H1 (cell line): ENCODE measurements around the gene OR11H6. TPM values are rescaled to one million over a fixed set of nuclear protein-coding genes. Genes with fewer than 3 reads are reported as not detected.

Source experiments
- CTCF ChIA-PET: fragments of 300-600 bp; sonication (Branson Sonifier 250); formaldehyde crosslinking; loops from one replicate; lab custom pipeline; 2021; ENCODE audit not compliant: partially characterized antibody; lab: Charles Lee
- POLR2A ChIA-PET: fragments of 300-600 bp; sonication (Branson Sonifier 250); formaldehyde crosslinking; loops from one replicate; lab custom pipeline; 2021; ENCODE audit warnings: inconsistent platforms; ENCODE audit not compliant: partially characterized antibody; lab: Charles Lee
- DNase-seq, 2 experiments: peaks; one replicate each; pipeline versions ENCODE4 v3.0.0 to v3.0.0-alpha.2; 2010 to 2022; ENCODE audit warnings: low spot score in 2 of 2, low read depth in 1 of 2, mixed read lengths in 1 of 2
- FAIRE-seq: peaks from 2 replicates; lab custom pipeline; 2011; peaks lifted over from hg19 to GRCh38; lab: Jason Lieb, UNC
- H2AFZ ChIP-seq: 2 replicates; pipeline ENCODE4 v1.8.1; 2012; ENCODE audit warnings: low read length, inconsistent platforms
- H2AK5ac ChIP-seq: 2 replicates; pipeline ENCODE4 v1.6.1; 2013; ENCODE audit warnings: low read depth, low read length
- H2BK120ac ChIP-seq: replicated peaks from 2 replicates; pipeline ENCODE3; 2013; ENCODE audit warnings: low read depth, low read length, inconsistent platforms
- H2BK12ac ChIP-seq: 2 replicates; pipeline ENCODE4 v1.6.1; 2013; ENCODE audit warnings: low read depth, low read length
- H2BK15ac ChIP-seq: 2 replicates; pipeline ENCODE4 v1.6.1; 2013; ENCODE audit warnings: low read length
- H2BK20ac ChIP-seq: 2 replicates; pipeline ENCODE4 v1.6.1; 2013; ENCODE audit warnings: low read length
- H2BK5ac ChIP-seq: 2 replicates; pipeline ENCODE4 v1.6.1; 2013; ENCODE audit warnings: low read depth, low read length
- H3K14ac ChIP-seq: 2 replicates; pipeline ENCODE4 v1.6.1; 2013; ENCODE audit warnings: inconsistent platforms; ENCODE audit not compliant: insufficient read length
- H3K18ac ChIP-seq: 2 replicates; pipeline ENCODE4 v1.6.1; 2013; ENCODE audit warnings: low read length; ENCODE audit errors: extremely low read depth
- H3K23ac ChIP-seq: 2 replicates; pipeline ENCODE4 v1.6.1; 2013; ENCODE audit warnings: inconsistent platforms; ENCODE audit not compliant: insufficient read length
- H3K23me2 ChIP-seq: 2 replicates; pipeline ENCODE4 v1.6.1; 2013; ENCODE audit warnings: low read depth, low read length
- H3K27ac ChIP-seq: 2 replicates; pipeline ENCODE4 v1.6.1; 2011; ENCODE audit warnings: low read depth, low read length, inconsistent platforms
- H3K27me3 ChIP-seq, 4 experiments: replicated peaks in 1 of 4; 1 replicate in 1 of 4; 2 replicates in 3 of 4; pipeline versions ENCODE4 v1.6.1 to v1.8.1; 2011 to 2013; ENCODE audit warnings: low read length in 3 of 4, mild to moderate bottlenecking in 3 of 4, inconsistent platforms in 2 of 4, mixed read lengths in 2 of 4, moderate library complexity in 1 of 4; ENCODE audit not compliant: control insufficient read depth in 3 of 4, insufficient read depth in 3 of 4; ENCODE audit errors: extremely low read depth in 1 of 4
- H3K36me3 ChIP-seq, 4 experiments: 2 replicates each; pipeline versions ENCODE4 v1.6.1 to v1.8.1; 2011 to 2013; ENCODE audit warnings: mild to moderate bottlenecking in 4 of 4, low read length in 3 of 4, moderate library complexity in 2 of 4, control low read depth in 1 of 4, inconsistent platforms in 1 of 4; ENCODE audit not compliant: insufficient read depth in 4 of 4, control insufficient read depth in 2 of 4
- H3K4ac ChIP-seq: replicated peaks from 2 replicates; pipeline ENCODE3; 2013; ENCODE audit warnings: low read length, low read depth, mixed read lengths, inconsistent platforms; ENCODE audit not compliant: insufficient read length
- H3K4me1 ChIP-seq, 4 experiments: replicated peaks in 1 of 4; 1 replicate in 1 of 4; 2 replicates in 3 of 4; pipeline versions ENCODE4 v1.6.1 to v1.8.1; 2011 to 2013; ENCODE audit warnings: low read length in 3 of 4, inconsistent platforms in 2 of 4, mixed read lengths in 1 of 4; ENCODE audit not compliant: insufficient read depth in 4 of 4, control insufficient read depth in 3 of 4
- H3K4me2 ChIP-seq, 2 experiments: 2 replicates each; pipeline versions ENCODE4 v1.6.1 to v1.8.1; 2011 to 2013; ENCODE audit warnings: low read depth in 2 of 2, low read length in 2 of 2, control low read depth in 1 of 2, inconsistent platforms in 1 of 2, mild to moderate bottlenecking in 1 of 2; ENCODE audit not compliant: insufficient read depth in 1 of 2
- H3K4me3 ChIP-seq, 4 experiments: fragments of 200-600, 300-600 bp in 1 of 4; sonication (generic), shearing (Covaris generic), sonication (Bioruptor Twin) in 1 of 4; 2 replicates each; pipeline versions ENCODE4 v1.5.1 to v1.8.1; 2011 to 2016; ENCODE audit warnings: low read length in 4 of 4, low read depth in 3 of 4, control low read depth in 2 of 4, inconsistent platforms in 2 of 4, mild to moderate bottlenecking in 2 of 4, mixed read lengths in 1 of 4, moderate library complexity in 1 of 4; ENCODE audit not compliant: insufficient read depth in 2 of 4; ENCODE audit errors: extremely low read depth in 1 of 4
- H3K56ac ChIP-seq: replicated peaks from 2 replicates; pipeline ENCODE3; 2013; ENCODE audit warnings: low read depth, mild to moderate bottlenecking, mixed read lengths, low read length, inconsistent platforms; ENCODE audit not compliant: insufficient read length
- H3K79me1 ChIP-seq: 2 replicates; pipeline ENCODE4 v1.6.1; 2013; ENCODE audit warnings: low read depth, low read length, control low read depth
- H3K79me2 ChIP-seq, 2 experiments: 2 replicates each; pipeline versions ENCODE4 v1.6.1 to v1.8.1; 2012 to 2013; ENCODE audit warnings: low read length in 2 of 2, mild to moderate bottlenecking in 2 of 2, inconsistent platforms in 1 of 2; ENCODE audit not compliant: insufficient read depth in 2 of 2, control insufficient read depth in 1 of 2
- H3K9ac ChIP-seq, 4 experiments: replicated peaks in 1 of 4; 1 replicate in 1 of 4; 2 replicates in 3 of 4; pipeline versions ENCODE4 v1.6.1 to v1.8.1; 2011 to 2013; ENCODE audit warnings: low read depth in 3 of 4, low read length in 3 of 4, control low read depth in 2 of 4, mild to moderate bottlenecking in 2 of 4, moderate library complexity in 2 of 4, inconsistent platforms in 1 of 4; ENCODE audit errors: extremely low read depth in 1 of 4
- H3K9me3 ChIP-seq, 2 experiments: 2 replicates each; pipeline versions ENCODE4 v1.6.1 to v1.8.1; 2012 to 2013; ENCODE audit warnings: mild to moderate bottlenecking in 2 of 2, moderate library complexity in 2 of 2, control low read depth in 1 of 2, inconsistent platforms in 1 of 2, low read depth in 1 of 2, low read length in 1 of 2, mixed read lengths in 1 of 2; ENCODE audit not compliant: insufficient read depth in 2 of 2
- H4K20me1 ChIP-seq, 2 experiments: replicated peaks in 1 of 2; 2 replicates each; pipeline versions ENCODE3 to v1.8.1; 2011 to 2013; ENCODE audit warnings: inconsistent platforms in 2 of 2, low read length in 2 of 2, mild to moderate bottlenecking in 1 of 2; ENCODE audit not compliant: insufficient read depth in 2 of 2, control insufficient read depth in 1 of 2
- H4K5ac ChIP-seq: 2 replicates; pipeline ENCODE4 v1.6.1; 2013; ENCODE audit warnings: low read length, low read depth, mixed read lengths, inconsistent platforms; ENCODE audit not compliant: insufficient read length
- H4K8ac ChIP-seq: 2 replicates; pipeline ENCODE4 v1.8.0; 2013; ENCODE audit warnings: mild to moderate bottlenecking, moderate library complexity, low read length, inconsistent platforms; ENCODE audit not compliant: insufficient read depth; ENCODE audit errors: extremely low read depth
- H4K91ac ChIP-seq: replicated peaks from 2 replicates; pipeline ENCODE3; 2013; ENCODE audit warnings: low read length, mixed read lengths, inconsistent platforms; ENCODE audit not compliant: insufficient read length
- ASH2L ChIP-seq: fragments of 200-600, 300-600 bp; sonication (generic); IDR thresholded peaks from one replicate; pipeline ENCODE4 v1.7.1; 2017; ENCODE audit warnings: low read length
- BRCA1 ChIP-seq: IDR thresholded peaks from 2 replicates; pipeline ENCODE4 v1.6.1; 2012; ENCODE audit warnings: low read depth, low read length, improper control_type of control experiment
- CBX5 ChIP-seq: fragments of 300-800, 300-1000 bp; sonication (generic); IDR thresholded peaks from 2 replicates; pipeline ENCODE4 v1.7.1; 2016; ENCODE audit warnings: antibody characterized with exemption, low read length, low read depth
- E2F6 ChIP-seq: IDR thresholded peaks from 2 replicates; pipeline ENCODE4 v1.6.1; 2012; ENCODE audit warnings: inconsistent platforms
- EGR1 ChIP-seq: IDR thresholded peaks from 2 replicates; pipeline ENCODE4 v1.6.1; 2011; ENCODE audit warnings: low read depth, low read length, borderline replicate concordance
- JUN ChIP-seq: IDR thresholded peaks from 2 replicates; pipeline ENCODE4 v1.6.1; 2011; ENCODE audit warnings: low read depth, mild to moderate bottlenecking, improper control_type of control experiment, low read length
- RXRA ChIP-seq: IDR thresholded peaks from 2 replicates; pipeline ENCODE4 v1.6.1; 2011; ENCODE audit warnings: low read depth, mild to moderate bottlenecking, low read length, moderate library complexity; ENCODE audit not compliant: insufficient read depth
- SP2 ChIP-seq: IDR thresholded peaks from 2 replicates; pipeline ENCODE4 v1.6.1; 2012; ENCODE audit warnings: mild to moderate bottlenecking, low read length, inconsistent platforms
- TAF1 ChIP-seq: IDR thresholded peaks from 2 replicates; pipeline ENCODE4 v1.6.1; 2011; ENCODE audit warnings: mild to moderate bottlenecking, low read depth, low read length
- WGBS, 2 experiments: shearing (Covaris generic) in 1 of 2; methylation state at CpG; one replicate each; pipeline versions ENCODE4 v1.1.6 to v1.1.7; 2013 to 2015; ENCODE audit warnings: low lambda C conversion rate in 2 of 2, mixed read lengths in 2 of 2, inconsistent platforms in 1 of 2, low coverage in 1 of 2, missing lambda C conversion rate in 1 of 2; ENCODE audit not compliant: insufficient replicate concordance in 2 of 2, insufficient coverage in 1 of 2, insufficient read length in 1 of 2; ENCODE audit errors: extremely low coverage in 1 of 2, missing lambda C conversion rate in 1 of 2; 5-methylcytosine and 5-hydroxymethylcytosine counted together
- polyA plus RNA-seq, 7 experiments: library from polyadenylated mRNA; depleted of rRNA in 3 of 7; stranded (reverse) in 5 of 7; unstranded in 2 of 7; fragments of >200 nt in 5 of 7; fragments of 200-250 nt in 2 of 7; gene quantifications; 1 replicate in 5 of 7; 2 replicates in 1 of 7; 4 replicates in 1 of 7; pipeline versions ENCODE4 v1.2.1 to v1.2.3, GENCODE V29; 2011 to 2013; ENCODE audit warnings: missing spikeins in 2 of 7, mixed read lengths in 2 of 7
- total RNA-seq: library from RNA; stranded (reverse); fragmentation: NEBNext Ultra II Directional; extraction: Animal tissue kit (Norgen Biotek cat#: 25700); gene quantifications from 2 replicates; pipeline ENCODE4 v1.2.1, GENCODE V29; 2021

OR11H6 gene
- total and polyA plus RNA-seq, 2 of the 8 experiments (the other 6 are each of a cell fraction or from before 2014, with no cell fraction given), result not detected

GRCh38 chr14:20209595-20209994 is 13.9 kb upstream of the OR11H6 start:
- H3K56ac ChIP-seq, result no peak overlapping the region
- H2AFZ ChIP-seq, result no peak overlapping the region
- WGBS, 2 experiments, result 83% methylated on average over 2 of the region's 2 CpGs; no CpG with 5 or more reads in 1 of the 2 experiments
- no peak overlapping the region for H4K91ac ChIP-seq
- no peak overlapping the region for H3K4me3 ChIP-seq
- H3K4ac ChIP-seq, result no peak overlapping the region
- H3K36me3 ChIP-seq, result no peaks in the 10 kb centered on the region
- H3K23ac ChIP-seq, result no peak overlapping the region
- H2BK20ac ChIP-seq, result no peak overlapping the region
- no peak overlapping the region for H3K27ac ChIP-seq
- no peak overlapping the region for H3K14ac ChIP-seq
- H3K27me3 ChIP-seq, result no peaks in the 10 kb centered on the region
- no peaks in the 10 kb centered on the region for H3K79me1 ChIP-seq
- TF ChIP-seq E2F6 (no peak), RXRA (no peak), TAF1 (no peak), CBX5 (no peak), JUN (no peak), SP2 (no peak), ASH2L (no peak), EGR1 (no peak), BRCA1 (no peak)
- H2AK5ac ChIP-seq, result no peak overlapping the region
- FAIRE-seq, result no peak
- no peak for DNase-seq
- peaks cover 32 to 56% of the 10 kb centered on the region in 2 experiments for H3K9me3 ChIP-seq
- H4K5ac ChIP-seq, result no peak overlapping the region
- no peak overlapping the region for H3K18ac ChIP-seq
- H3K79me2 ChIP-seq, result no peaks in the 10 kb centered on the region
- ChIA-PET CTCF (no interaction called here), POLR2A (no interaction called here)
- no peak overlapping the region for H4K8ac ChIP-seq
- no peak overlapping the region for H2BK12ac ChIP-seq
- H2BK15ac ChIP-seq, result no peak overlapping the region
- H3K4me2 ChIP-seq, result no peak overlapping the region
- H4K20me1 ChIP-seq, result no peaks in the 10 kb centered on the region
- H3K9ac ChIP-seq, result no peak overlapping the region
- no peaks in the 10 kb centered on the region for H3K23me2 ChIP-seq
- H3K4me1 ChIP-seq, result no peaks in the 10 kb centered on the region
- no peak overlapping the region for H2BK5ac ChIP-seq
- H2BK120ac ChIP-seq, result no peak overlapping the region
